GM12891 (cell line): Measurements from ENCODE around the gene ARHGEF4.

Experiments
- POLR2A ChIP-seq: IDR thresholded peaks from 2 replicates; pipeline ENCODE4 v1.6.1; 2011; ENCODE audit warnings: low read depth, low read length, control low read depth
- POLR2AphosphoS5 ChIP-seq: IDR thresholded peaks from 2 replicates; pipeline ENCODE4 v1.6.1; 2011; ENCODE audit warnings: low read depth, low read length, control low read depth

- TF ChIP-seq POLR2AphosphoS5: no peak
- TF ChIP-seq POLR2A: no peak
Observed at GRCh38 chr2:131041402-131042147, 204.9 kb downstream of the ARHGEF4 start.
